KMS-11 (cell line): ENCODE results near the gene ERC2.

ENCODE experiments used
- H2AFZ ChIP-seq: fragments of 200-600 bp; sonication (generic); 2 replicates; pipeline ENCODE4 v1.6.1; 2016; ENCODE audit warnings: antibody characterized with exemption, mixed run types, low read depth
- H3K27ac ChIP-seq: fragments of 200-600 bp; sonication (generic); 2 replicates; pipeline ENCODE4 v1.6.1; 2016; ENCODE audit warnings: mild to moderate bottlenecking, mixed run types
- H3K27me3 ChIP-seq: fragments of 200-600 bp; sonication (generic); 2 replicates; pipeline ENCODE4 v1.6.1; 2017; ENCODE audit warnings: mild to moderate bottlenecking, low read depth, mixed run types, moderate library complexity; ENCODE audit not compliant: insufficient read depth
- H3K36me3 ChIP-seq: fragments of 200-600 bp; sonication (generic); 2 replicates; pipeline ENCODE4 v1.6.1; 2017; ENCODE audit warnings: mild to moderate bottlenecking, mixed run types; ENCODE audit not compliant: insufficient read depth
- H3K4me1 ChIP-seq: fragments of 200-600 bp; sonication (generic); 2 replicates; pipeline ENCODE4 v1.6.1; 2016; ENCODE audit warnings: mild to moderate bottlenecking, low read depth, mixed run types; ENCODE audit not compliant: poor library complexity, severe bottlenecking
- H3K4me2 ChIP-seq: fragments of 200-600 bp; sonication (generic); 2 replicates; pipeline ENCODE4 v1.7.0; 2016; ENCODE audit warnings: mild to moderate bottlenecking, mixed run types
- H3K4me3 ChIP-seq: fragments of 200-600 bp; sonication (generic); IDR thresholded peaks from 2 replicates; pipeline ENCODE4 v1.6.1; 2017; ENCODE audit warnings: low read depth, low read length, mixed read lengths; ENCODE audit not compliant: insufficient read depth
- H3K79me2 ChIP-seq: fragments of 200-600 bp; sonication (generic); 2 replicates; pipeline ENCODE4 v1.6.1; 2016; ENCODE audit warnings: low read depth, mixed run types; ENCODE audit not compliant: insufficient read depth
- H3K9ac ChIP-seq: fragments of 200-600 bp; sonication (generic); 2 replicates; pipeline ENCODE4 v1.6.1; 2016; ENCODE audit warnings: mild to moderate bottlenecking, mixed run types
- H4K20me1 ChIP-seq: fragments of 200-600 bp; sonication (generic); 2 replicates; pipeline ENCODE4 v1.6.1; 2016; ENCODE audit warnings: mild to moderate bottlenecking, mixed run types; ENCODE audit not compliant: insufficient read depth
- TF ChIP-seq, protein P1 (sequence below): fragments of 200-600 bp; sonication (generic); conservative IDR thresholded peaks from 2 replicates; pipeline ENCODE4 v1.6.1; 2017; ENCODE audit warnings: low read depth, mild to moderate bottlenecking, antibody characterized with exemption, low read length, moderate library complexity, mixed read lengths

The ERC2 gene

DNA sequence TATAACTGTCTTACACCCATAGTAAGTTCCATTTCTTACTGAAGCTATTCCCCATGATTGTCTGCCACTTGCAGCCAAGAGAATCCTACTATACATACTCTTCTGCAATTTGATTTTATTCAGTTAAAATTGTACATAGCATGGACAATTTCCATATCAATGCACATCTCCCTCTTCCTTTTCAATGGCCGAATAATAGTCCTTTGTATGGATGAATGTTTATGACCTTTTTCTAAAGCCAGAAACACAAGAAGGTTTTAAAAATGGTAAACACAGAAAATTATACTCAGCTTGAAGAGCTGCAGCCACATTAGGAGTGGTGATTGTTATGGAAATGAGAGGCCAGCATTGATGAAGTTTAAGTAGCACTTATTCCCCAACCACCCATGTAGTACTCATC, 8.5 kb upstream of the ERC2 start:
- no peaks in the 10 kb centered on the region for H4K20me1 ChIP-seq
- H3K4me2 ChIP-seq = no peak overlapping the region
- TF ChIP-seq, protein P1, sequence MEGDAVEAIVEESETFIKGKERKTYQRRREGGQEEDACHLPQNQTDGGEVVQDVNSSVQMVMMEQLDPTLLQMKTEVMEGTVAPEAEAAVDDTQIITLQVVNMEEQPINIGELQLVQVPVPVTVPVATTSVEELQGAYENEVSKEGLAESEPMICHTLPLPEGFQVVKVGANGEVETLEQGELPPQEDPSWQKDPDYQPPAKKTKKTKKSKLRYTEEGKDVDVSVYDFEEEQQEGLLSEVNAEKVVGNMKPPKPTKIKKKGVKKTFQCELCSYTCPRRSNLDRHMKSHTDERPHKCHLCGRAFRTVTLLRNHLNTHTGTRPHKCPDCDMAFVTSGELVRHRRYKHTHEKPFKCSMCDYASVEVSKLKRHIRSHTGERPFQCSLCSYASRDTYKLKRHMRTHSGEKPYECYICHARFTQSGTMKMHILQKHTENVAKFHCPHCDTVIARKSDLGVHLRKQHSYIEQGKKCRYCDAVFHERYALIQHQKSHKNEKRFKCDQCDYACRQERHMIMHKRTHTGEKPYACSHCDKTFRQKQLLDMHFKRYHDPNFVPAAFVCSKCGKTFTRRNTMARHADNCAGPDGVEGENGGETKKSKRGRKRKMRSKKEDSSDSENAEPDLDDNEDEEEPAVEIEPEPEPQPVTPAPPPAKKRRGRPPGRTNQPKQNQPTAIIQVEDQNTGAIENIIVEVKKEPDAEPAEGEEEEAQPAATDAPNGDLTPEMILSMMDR = no peak
- no peak overlapping the region for H3K27ac ChIP-seq
- no peaks in the 10 kb centered on the region for H3K27me3 ChIP-seq
- no peak overlapping the region for H3K9ac ChIP-seq
- H2AFZ ChIP-seq = no peak overlapping the region
- H3K36me3 ChIP-seq = no peaks in the 10 kb centered on the region
- no peak overlapping the region for H3K4me3 ChIP-seq
- no peaks in the 10 kb centered on the region for H3K4me1 ChIP-seq
- H3K79me2 ChIP-seq = no peaks in the 10 kb centered on the region

DNA sequence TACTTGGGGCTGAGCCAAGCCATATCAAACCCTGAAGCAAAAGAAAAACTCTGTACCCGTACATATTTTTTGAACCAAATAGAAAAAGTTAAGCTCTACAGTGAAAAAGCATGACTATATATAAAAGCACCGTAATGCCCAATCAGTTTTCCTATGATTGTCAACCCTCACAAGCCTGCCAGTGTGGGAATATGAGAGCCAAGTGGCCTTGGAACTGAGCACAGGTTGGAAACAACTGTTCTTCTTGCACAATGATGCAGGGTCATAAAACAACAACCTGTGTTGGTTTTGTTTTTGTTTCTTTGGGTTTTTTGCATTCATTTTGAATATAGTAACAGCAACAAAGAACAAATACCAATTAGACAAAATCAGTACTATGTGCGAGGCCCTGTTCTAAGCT, 3.5 kb upstream of the ERC2 start:
- H4K20me1 ChIP-seq = no peaks in the 10 kb centered on the region
- no peak overlapping the region for H3K4me2 ChIP-seq
- no peaks in the 10 kb centered on the region for H3K27me3 ChIP-seq
- TF ChIP-seq, protein P1 = no peak
- H3K27ac ChIP-seq = no peak overlapping the region
- H3K4me3 ChIP-seq = no peak overlapping the region
- H3K4me1 ChIP-seq = no peaks in the 10 kb centered on the region
- H2AFZ ChIP-seq = no peak overlapping the region
- no peaks in the 10 kb centered on the region for H3K36me3 ChIP-seq
- H3K9ac ChIP-seq = no peak overlapping the region
- H3K79me2 ChIP-seq = no peaks in the 10 kb centered on the region

DNA sequence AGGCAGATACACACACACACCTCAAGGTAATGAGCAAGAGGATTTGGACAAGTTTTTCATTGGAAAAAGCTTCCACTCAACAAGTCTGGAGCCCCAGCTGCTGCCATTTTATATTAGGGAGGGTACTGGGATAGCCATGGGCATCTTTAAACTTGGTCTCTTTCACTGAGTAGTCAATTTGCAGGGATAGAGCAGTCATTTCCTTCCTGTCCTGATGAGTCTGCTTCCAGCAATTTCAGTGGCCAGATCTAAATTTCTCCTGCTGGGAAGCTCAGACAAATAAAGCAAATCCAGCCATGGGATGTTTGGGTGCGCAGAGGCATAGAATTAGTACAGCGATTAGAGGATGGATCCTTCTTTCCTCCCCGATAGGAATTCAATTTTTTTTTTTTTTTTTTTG, 874 bp upstream of the ERC2 start:
- Histone ChIP-seq H3K4me3 (no peak overlapping the region), H3K27me3 (no peaks in the 10 kb centered on the region), H3K4me2 (no peak overlapping the region), H3K9ac (no peak overlapping the region), H3K4me1 (no peaks in the 10 kb centered on the region), H4K20me1 (no peaks in the 10 kb centered on the region), H2AFZ (no peak overlapping the region), H3K36me3 (no peaks in the 10 kb centered on the region), H3K79me2 (no peaks in the 10 kb centered on the region), H3K27ac (no peak overlapping the region)
- TF ChIP-seq, protein P1 = no peak

GRCh38 chr3:56467801-56468183, 475 bp downstream of the ERC2 start:
- H3K27ac ChIP-seq = no peak overlapping the region
- peak overlapping the region; percentile 60 for H3K4me2 ChIP-seq
- no peak overlapping the region for H3K9ac ChIP-seq
- H3K4me1 ChIP-seq = no peaks in the 10 kb centered on the region
- no peaks in the 10 kb centered on the region for H3K27me3 ChIP-seq
- peak overlapping the region; percentile 45; the same call in 1 of the 2 replicates for H2AFZ ChIP-seq
- no peaks in the 10 kb centered on the region for H3K79me2 ChIP-seq
- no peaks in the 10 kb centered on the region for H4K20me1 ChIP-seq
- TF ChIP-seq, protein P1 = no peak
- H3K36me3 ChIP-seq = no peaks in the 10 kb centered on the region
- H3K4me3 ChIP-seq = no peak overlapping the region
